HCT116 (cell line): Measurements from ENCODE around the gene FBXL17. TPM values are rescaled to one million over a fixed set of nuclear protein-coding genes. Genes with fewer than 3 reads are reported as not detected.

Experiments used
- ATAC-seq: fragments of 200-7000 bp; cut with Tn5 transposase; 2 replicates; pipeline ENCODE4 v1.9.1; 2020; ENCODE audit warnings: mild to moderate bottlenecking, moderate library complexity
- BruUV-seq: library from RNA; stranded (reverse); fragments of 400-500 nt; replicated peaks from 2 replicates; lab custom pipeline; 2021; lab: Mats Ljungman, UMichigan
- CTCF ChIA-PET: fragments of 300-600 bp; sonication (Branson Sonifier 250); formaldehyde crosslinking; loops from one replicate; lab custom pipeline; 2021; ENCODE audit warnings: antibody characterized with exemption; lab: Charles Lee
- POLR2A ChIA-PET: fragments of 300-600, 350-600 bp; sonication (Branson Sonifier 250); formaldehyde crosslinking; loops from one replicate; lab custom pipeline; 2021; ENCODE audit warnings: antibody characterized with exemption; lab: Charles Lee
- RAD21 ChIA-PET, 2 experiments: fragments of 300-600 bp; sonication (Branson Sonifier 250); formaldehyde crosslinking; loops; one replicate each; lab custom pipeline; 2023; ENCODE audit warnings: low total read pairs in 2 of 2; ENCODE audit not compliant: uncharacterized antibody in 2 of 2, unreplicated experiment in 2 of 2, low non-redundant PET in 1 of 2; lab: Charles Lee
- DNase-seq: peaks from one replicate; pipeline ENCODE4 v3.0.0-alpha.2; 2010; ENCODE audit warnings: low read depth, low spot score
- H2AFZ ChIP-seq: fragments of 200-600 bp; shearing (Covaris generic), sonication (generic); 2 replicates; pipeline ENCODE4 v1.6.1; 2017; ENCODE audit warnings: low read depth, mixed run types, mixed read lengths, antibody characterized with exemption, low read length; ENCODE audit not compliant: poor library complexity, severe bottlenecking
- H3K27ac ChIP-seq: 2 replicates; pipeline ENCODE4 v1.5.1; 2012; ENCODE audit warnings: low read depth, low read length
- H3K27me3 ChIP-seq: fragments of 200-600 bp; sonication (generic); 2 replicates; pipeline ENCODE4 v1.6.1; 2016; ENCODE audit warnings: mixed run types, low read length, mixed read lengths; ENCODE audit not compliant: insufficient read depth
- H3K36me3 ChIP-seq, 2 experiments: fragments of 200-500 bp in 1 of 2; fragments of 200-600 bp in 1 of 2; sonication (Bioruptor generic) in 1 of 2; sonication (generic) in 1 of 2; 2 replicates each; pipeline versions ENCODE4 v1.5.1 to v1.6.1; 2014 to 2016; ENCODE audit warnings: low read length in 2 of 2, inconsistent platforms in 1 of 2, mixed read lengths in 1 of 2, mixed run types in 1 of 2; ENCODE audit not compliant: insufficient read depth in 2 of 2, control insufficient read depth in 1 of 2
- H3K4me1 ChIP-seq, 2 experiments: fragments of 200-600 bp in 1 of 2; sonication (generic) in 1 of 2; 2 replicates each; pipeline versions ENCODE4 v1.5.1 to v1.6.1; 2012 to 2017; ENCODE audit warnings: low read length in 2 of 2, inconsistent platforms in 1 of 2, mild to moderate bottlenecking in 1 of 2, mixed read lengths in 1 of 2, mixed run types in 1 of 2, moderate library complexity in 1 of 2; ENCODE audit not compliant: insufficient read depth in 2 of 2, control insufficient read depth in 1 of 2
- H3K4me2 ChIP-seq: fragments of 200-600 bp; sonication (generic); 2 replicates; pipeline ENCODE4 v1.6.1; 2017; ENCODE audit warnings: mixed run types, low read length, mixed read lengths
- H3K4me3 ChIP-seq, 2 experiments: fragments of 200-600 bp in 1 of 2; sonication (generic) in 1 of 2; replicated peaks in 1 of 2; 2 replicates each; pipeline ENCODE4 v1.5.1; 2011 to 2016; ENCODE audit warnings: low read length in 2 of 2, control low read depth in 1 of 2, low read depth in 1 of 2, mild to moderate bottlenecking in 1 of 2, mixed read lengths in 1 of 2, mixed run types in 1 of 2
- H3K79me2 ChIP-seq: fragments of 200-600 bp; sonication (generic); 2 replicates; pipeline ENCODE4 v1.6.1; 2017; ENCODE audit warnings: mild to moderate bottlenecking, mixed run types, low read length, moderate library complexity, mixed read lengths; ENCODE audit not compliant: insufficient read depth
- H3K9ac ChIP-seq: fragments of 200-600 bp; sonication (generic); 2 replicates; pipeline ENCODE4 v1.6.1; 2016; ENCODE audit warnings: low read length, mixed read lengths
- H3K9me2 ChIP-seq: fragments of 200-600 bp; sonication (generic), shearing (Covaris generic); 2 replicates; pipeline ENCODE4 v1.6.1; 2017; ENCODE audit warnings: mixed run types, mild to moderate bottlenecking, moderate library complexity; ENCODE audit not compliant: insufficient read depth
- H3K9me3 ChIP-seq, 2 experiments: fragments of 200-500 bp in 1 of 2; fragments of 200-600 bp in 1 of 2; sonication (Bioruptor generic) in 1 of 2; sonication (generic) in 1 of 2; 2 replicates each; pipeline ENCODE4 v1.6.1; 2014 to 2017; ENCODE audit warnings: low read length in 2 of 2, mixed read lengths in 2 of 2, inconsistent platforms in 1 of 2, low read depth in 1 of 2, mild to moderate bottlenecking in 1 of 2, mixed run types in 1 of 2, moderate library complexity in 1 of 2; ENCODE audit not compliant: control insufficient read depth in 1 of 2, insufficient read depth in 1 of 2
- H4K20me1 ChIP-seq: fragments of 200-600 bp; sonication (generic), shearing (Covaris generic); 2 replicates; pipeline ENCODE4 v1.6.1; 2017; ENCODE audit warnings: mixed run types, mild to moderate bottlenecking, moderate library complexity; ENCODE audit not compliant: insufficient read depth
- CBX3 ChIP-seq: IDR thresholded peaks from 2 replicates; pipeline ENCODE4 v1.6.1; 2012; ENCODE audit warnings: low read depth
- CEBPB ChIP-seq: IDR thresholded peaks from 2 replicates; pipeline ENCODE4 v1.6.1; 2012; ENCODE audit warnings: low read depth
- CTCF ChIP-seq, 3 experiments: fragments of 200-600 bp in 1 of 3; sonication (generic) in 1 of 3; IDR thresholded peaks in 2 of 3; conservative IDR thresholded peaks in 1 of 3; 2 replicates each; pipeline ENCODE4 v1.5.1; 2012 to 2017; ENCODE audit warnings: low read depth in 2 of 3, low read length in 2 of 3, antibody characterized with exemption in 1 of 3, borderline replicate concordance in 1 of 3, control low read depth in 1 of 3, mild to moderate bottlenecking in 1 of 3, mixed read lengths in 1 of 3, mixed run types in 1 of 3, moderate library complexity in 1 of 3; ENCODE audit not compliant: insufficient read depth in 1 of 3
- EZH2phosphoT487 ChIP-seq: fragments of 200-600 bp; IDR thresholded peaks from 2 replicates; pipeline ENCODE4 v1.6.1; 2018; ENCODE audit warnings: antibody characterized with exemption, borderline replicate concordance
- JUND ChIP-seq: IDR thresholded peaks from 2 replicates; pipeline ENCODE4 v1.6.1; 2012
- MAX ChIP-seq: IDR thresholded peaks from 2 replicates; pipeline ENCODE4 v1.6.1; 2012
- POLR2A ChIP-seq: IDR thresholded peaks from 2 replicates; pipeline ENCODE4 v1.7.0; 2011; ENCODE audit warnings: borderline replicate concordance; ENCODE audit not compliant: insufficient read depth, insufficient read length; ENCODE audit errors: extremely low read depth
- SIN3A ChIP-seq: IDR thresholded peaks from 2 replicates; pipeline ENCODE4 v1.6.1; 2012; ENCODE audit warnings: low read depth
- SP1 ChIP-seq: IDR thresholded peaks from 2 replicates; pipeline ENCODE4 v1.6.1; 2012; ENCODE audit warnings: low read depth
- SRF ChIP-seq: IDR thresholded peaks from 2 replicates; pipeline ENCODE4 v1.6.1; 2012; ENCODE audit warnings: low read depth
- TCF7L2 ChIP-seq: IDR thresholded peaks from 2 replicates; pipeline ENCODE4 v1.7.0; 2011; ENCODE audit warnings: borderline replicate concordance, inconsistent platforms; ENCODE audit not compliant: insufficient read depth, insufficient read length; ENCODE audit errors: extremely low read depth
- ZFX ChIP-seq: fragments of 450-650 bp; IDR thresholded peaks from 2 replicates; pipeline ENCODE4 v1.6.1; 2017
- ZNF274 ChIP-seq: fragments of 200-500 bp; sonication (Bioruptor generic); IDR thresholded peaks from 2 replicates; pipeline ENCODE4 v1.6.1; 2014; ENCODE audit warnings: mild to moderate bottlenecking, low read depth, low read length, inconsistent platforms
- intact Hi-C: fragments of 100-400 bp; cut with micrococcal nuclease; formaldehyde crosslinking; loops from 2 replicates; pipeline ENCODE4 v1.10.0; 2022
- total RNA-seq: library from RNA; stranded (reverse); gene quantifications from one replicate; pipeline ENCODE4 v1.2.1, GENCODE V29; 2021; ENCODE audit not compliant: unreplicated experiment

The FBXL17 gene
- total RNA-seq, 1 experiment from 2014 or later, result 9.4 TPM

- TF ChIP-seq MAX (no peak), CBX3 (no peak), TCF7L2 (no peak), CEBPB (no peak), JUND (no peak), ZNF274 (no peak), CTCF (IDR thresholded peaks at IDR 0.05 in 2 of 3, conservative IDR thresholded peaks at IDR 0.05 in 1 of 3; ENCODE audit: borderline replicate concordance in 1 of 3, insufficient read depth in 1 of 3, low read depth in 2 of 3, low read length in 2 of 3) (no peak)
- TF ChIP-seq, all 23 proteins: peak for 0
These were observed 291.0 kb downstream of the FBXL17 start (continued) for GRCh38 chr5:108090946-108091345.

GRCh38 chr5:108084105-108084504 is 297.8 kb downstream of the FBXL17 start:
- POLR2A ChIA-PET, result no interaction called here
- H3K4me2 ChIP-seq, result no peak overlapping the region
- no peak overlapping the region for H3K4me3 ChIP-seq
- no peaks in the 10 kb centered on the region for H3K27me3 ChIP-seq
- H3K27ac ChIP-seq, result no peak overlapping the region
- ATAC-seq, result no peak
- no peak for DNase-seq
- no peak overlapping the region for H3K9ac ChIP-seq
- H2AFZ ChIP-seq, result no peak overlapping the region
- no peaks in the 10 kb centered on the region for H3K9me2 ChIP-seq
- CTCF ChIA-PET, result no interaction called here
- H3K36me3 ChIP-seq, result no peaks in the 10 kb centered on the region
- RAD21 ChIA-PET, result no interaction called here
- H3K79me2 ChIP-seq, result no peaks in the 10 kb centered on the region
- BruUV-seq, result no TSS peak
- H3K4me1 ChIP-seq, result no peaks in the 10 kb centered on the region
- no peaks in the 10 kb centered on the region for H3K9me3 ChIP-seq
- no peak for TF ChIP-seq SRF
- no peak for TF ChIP-seq SP1
- no peak for TF ChIP-seq SIN3A
- TF ChIP-seq MAX, result no peak
- TF ChIP-seq POLR2A, result no peak
- no peak for TF ChIP-seq TCF7L2
- TF ChIP-seq CEBPB, result no peak
- TF ChIP-seq EZH2phosphoT487, result no peak
- no peak for TF ChIP-seq ZFX
- no peaks in the 10 kb centered on the region for H4K20me1 ChIP-seq
- intact Hi-C loops, result no loop called here
